TTC549 (cell line): ENCODE results near the gene BMP3.

Experiments used
- FAIRE-seq: peaks from 2 replicates; lab custom pipeline; 2012; peaks lifted over from hg19 to GRCh38; lab: Jason Lieb, UNC

Gene BMP3

DNA sequence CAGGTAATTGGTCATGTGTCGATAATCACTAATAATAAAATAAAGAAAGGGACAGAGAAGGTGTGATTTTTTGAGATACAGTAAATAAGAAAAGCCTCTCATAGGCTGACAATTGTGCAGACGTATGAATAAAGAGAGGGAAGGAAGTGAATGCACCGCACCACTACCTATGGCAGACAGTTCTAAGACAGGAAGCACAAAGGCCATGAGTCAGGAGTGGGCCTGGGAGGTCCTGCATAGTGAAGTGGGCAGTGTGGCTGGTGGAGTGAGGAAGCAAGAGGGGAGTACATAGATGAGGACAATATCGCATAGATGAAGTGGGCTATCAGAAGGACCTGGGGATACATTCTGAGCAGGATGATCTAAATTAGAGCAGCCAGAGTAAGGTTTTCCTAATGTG, 75.6 kb downstream of the BMP3 start:
- no peak for FAIRE-seq
